ENCODE measurements around the gene SDR39U1.

SDR39U1 gene

DNA sequence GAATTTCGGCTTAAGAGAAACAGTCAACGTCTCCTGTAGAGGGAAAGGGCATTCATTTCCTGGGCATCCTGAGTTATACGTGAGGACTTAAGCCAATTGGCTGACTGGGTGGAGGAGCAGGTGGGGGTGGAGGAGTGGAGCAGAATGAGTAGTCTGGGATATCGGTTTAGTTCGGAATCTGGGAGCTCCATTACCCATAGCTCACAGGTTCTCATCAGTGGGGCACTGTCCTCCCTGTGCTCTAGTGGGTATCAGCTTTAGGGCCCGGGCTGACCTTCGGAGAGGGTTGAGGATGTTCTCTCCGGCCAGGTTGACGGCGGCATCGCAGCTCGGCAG is 704 bp downstream of the SDR39U1 start:
- no peak for DNase-seq

DNA sequence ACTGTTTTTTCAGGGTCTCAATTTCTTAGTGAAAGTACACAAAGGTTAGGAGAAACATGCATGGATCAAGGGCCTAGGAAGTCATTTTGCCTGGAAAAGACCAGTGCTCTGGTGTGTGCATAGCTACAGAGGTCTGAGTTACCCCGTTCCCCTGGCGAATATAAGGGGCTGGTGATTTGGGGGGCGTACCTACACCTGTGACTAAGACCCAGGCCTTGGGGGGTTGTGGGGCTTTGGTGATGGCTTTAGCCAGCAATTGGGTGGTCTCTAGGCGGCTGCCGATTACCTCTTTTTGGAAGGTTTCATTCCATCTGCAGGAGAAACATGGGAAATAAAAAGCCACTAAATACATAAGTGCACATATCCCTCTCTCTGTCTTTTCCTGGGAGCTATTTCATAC is 1.1 kb downstream of the SDR39U1 start:
- no peak for DNase-seq

DNA sequence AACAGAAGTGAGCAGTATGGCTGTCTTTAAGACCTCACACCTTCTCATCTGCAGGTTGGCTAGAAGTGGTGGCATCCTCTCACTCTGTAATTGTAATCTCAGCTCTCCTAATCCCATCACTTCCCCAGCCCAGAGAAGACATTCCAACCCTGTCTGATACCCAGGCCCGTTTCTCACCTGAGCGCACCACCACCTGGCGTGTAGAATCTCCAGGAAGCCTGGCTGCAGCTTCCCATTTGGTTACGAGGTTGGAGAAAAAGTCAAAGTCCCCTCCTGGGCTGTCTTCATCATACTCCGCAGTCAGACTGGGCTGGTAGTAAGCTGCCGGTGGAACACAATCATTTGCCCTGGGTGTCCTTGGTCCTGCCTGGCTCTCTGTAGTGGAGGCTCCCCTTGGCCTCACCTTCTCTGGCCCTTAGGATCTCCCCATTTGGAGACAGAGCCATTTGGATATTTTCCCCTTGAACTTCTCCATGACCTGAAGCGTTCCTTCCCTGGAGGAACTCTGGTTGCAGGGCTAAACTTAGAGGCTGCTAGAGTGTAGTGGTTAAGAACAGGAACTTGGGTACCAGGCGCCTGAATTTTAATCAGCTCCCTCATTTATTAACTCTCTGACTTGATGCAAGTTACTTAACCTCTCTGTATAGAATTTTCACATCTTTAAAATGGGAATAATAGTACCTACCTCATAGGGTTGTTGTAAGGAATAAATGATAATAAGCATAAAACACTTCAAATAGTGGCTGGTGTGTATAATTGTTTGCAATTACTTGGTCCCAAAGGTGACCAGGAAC is 1.8 kb downstream of the SDR39U1 start:
- no peak for DNase-seq

DNA sequence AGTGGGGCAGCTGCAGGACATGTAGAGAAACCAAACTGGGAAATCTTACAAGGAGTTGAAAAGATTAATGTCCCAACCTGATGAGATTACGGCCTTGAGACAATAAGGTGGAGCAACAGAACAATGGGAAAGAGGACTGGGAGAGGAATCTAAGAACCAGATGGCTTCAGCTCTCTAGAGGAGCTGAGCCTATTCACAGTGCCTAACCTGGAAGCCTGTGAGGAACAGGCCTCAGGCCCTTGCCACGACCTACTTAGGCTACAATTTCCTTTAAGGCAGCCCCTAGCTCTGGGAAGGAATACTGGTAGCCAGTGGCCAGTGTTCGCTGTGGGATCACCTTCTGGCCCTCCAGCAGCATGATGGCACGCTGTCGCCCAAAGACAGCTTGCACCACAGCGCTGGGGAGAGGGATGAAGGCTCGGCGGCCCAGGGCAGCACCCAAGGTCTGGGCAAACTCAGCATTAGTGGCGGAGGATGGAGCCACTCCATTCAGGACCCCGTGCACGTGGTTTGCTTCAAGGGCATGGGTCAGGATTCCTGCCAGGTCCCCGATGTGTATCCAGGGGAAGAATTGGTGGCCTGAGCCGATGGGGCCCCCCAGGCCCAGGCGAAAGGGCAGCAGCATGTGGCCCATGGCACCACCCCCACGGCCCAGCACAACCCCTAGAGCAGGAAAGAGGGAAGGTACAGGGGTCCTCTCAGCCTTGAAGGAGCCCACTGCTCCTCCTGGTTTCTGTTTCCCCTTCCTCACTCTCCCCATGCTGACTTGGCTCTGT is 2.6 kb downstream of the SDR39U1 start:
- DNase-seq = no peak

DNA sequence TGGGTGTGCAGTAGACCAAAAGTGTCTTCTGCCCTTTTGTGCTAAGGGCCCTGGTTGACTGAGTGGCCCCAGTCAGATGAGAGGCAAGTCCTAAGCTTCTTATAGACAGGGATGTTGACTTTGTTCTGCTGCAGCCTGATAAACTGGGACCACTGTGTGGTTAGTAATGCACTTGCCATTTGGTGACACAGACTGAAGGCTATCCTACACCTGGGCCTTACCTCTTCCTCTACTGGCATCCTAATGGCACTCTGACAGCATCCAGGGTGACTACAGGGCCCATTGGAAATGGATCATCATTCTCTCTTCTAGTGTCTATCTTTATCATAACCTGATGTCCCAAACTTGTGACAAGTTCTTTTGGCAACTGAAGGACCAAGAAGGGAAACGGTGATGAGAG is 3.3 kb downstream of the SDR39U1 start:
- DNase-seq = no peak

DNA sequence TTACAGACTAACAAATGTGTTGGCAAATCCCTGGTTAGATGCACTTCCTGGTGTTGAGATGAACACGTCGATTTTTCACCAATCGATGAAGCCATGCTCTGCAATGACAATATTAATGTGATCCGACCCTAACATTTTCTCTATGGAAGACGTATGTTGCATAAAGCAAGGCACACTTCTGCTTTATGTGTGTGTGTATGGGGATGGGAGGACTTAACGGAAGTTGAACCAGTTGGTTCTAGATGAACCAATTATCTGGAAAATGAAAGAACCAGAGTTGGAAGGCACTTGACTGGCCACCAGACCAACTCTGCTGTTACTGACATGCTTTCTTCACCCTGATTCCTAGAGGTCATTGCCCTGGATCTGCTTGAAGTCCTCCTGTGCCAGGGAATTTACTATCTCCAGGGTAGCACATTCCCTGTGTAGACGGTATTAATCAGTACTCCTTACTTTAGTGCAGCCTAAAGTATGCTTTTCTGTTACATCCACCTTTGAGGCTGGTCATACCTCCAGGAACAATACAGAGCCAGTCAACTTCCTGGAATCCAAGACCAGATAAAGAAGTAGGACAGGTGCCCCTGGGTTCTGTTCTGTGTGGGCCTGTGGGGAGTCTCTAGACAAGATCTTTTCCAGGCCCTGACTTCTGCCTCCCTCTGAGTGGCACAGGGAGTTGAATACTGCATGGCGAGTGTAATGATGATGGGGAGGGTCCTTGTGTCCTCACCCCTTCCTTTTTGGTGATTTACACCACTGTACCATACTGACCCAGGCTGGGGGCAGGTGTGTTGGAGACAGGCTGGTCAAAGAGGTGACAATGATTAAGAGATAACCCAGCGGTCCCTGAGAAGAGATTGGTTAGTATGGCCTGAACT is 4.1 kb downstream of the SDR39U1 start:
- DNase-seq = no peak

DNA sequence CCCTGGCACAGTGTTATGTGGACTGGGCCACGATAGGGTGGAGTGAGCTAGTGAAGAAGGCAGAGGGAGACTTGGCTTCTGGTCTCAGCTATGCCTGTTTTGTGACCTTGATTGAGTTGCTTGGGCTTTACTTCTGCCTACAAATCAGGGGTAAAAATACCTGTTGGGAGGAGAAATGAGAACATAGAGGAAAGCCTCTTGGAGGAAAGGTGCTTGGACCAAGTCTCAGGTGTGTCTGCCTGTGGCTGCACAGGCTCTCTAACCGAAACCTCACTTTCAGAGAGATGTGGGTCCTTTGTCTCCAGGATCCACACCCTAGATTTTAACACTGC is 4.9 kb downstream of the SDR39U1 start:
- DNase-seq = no peak

DNA sequence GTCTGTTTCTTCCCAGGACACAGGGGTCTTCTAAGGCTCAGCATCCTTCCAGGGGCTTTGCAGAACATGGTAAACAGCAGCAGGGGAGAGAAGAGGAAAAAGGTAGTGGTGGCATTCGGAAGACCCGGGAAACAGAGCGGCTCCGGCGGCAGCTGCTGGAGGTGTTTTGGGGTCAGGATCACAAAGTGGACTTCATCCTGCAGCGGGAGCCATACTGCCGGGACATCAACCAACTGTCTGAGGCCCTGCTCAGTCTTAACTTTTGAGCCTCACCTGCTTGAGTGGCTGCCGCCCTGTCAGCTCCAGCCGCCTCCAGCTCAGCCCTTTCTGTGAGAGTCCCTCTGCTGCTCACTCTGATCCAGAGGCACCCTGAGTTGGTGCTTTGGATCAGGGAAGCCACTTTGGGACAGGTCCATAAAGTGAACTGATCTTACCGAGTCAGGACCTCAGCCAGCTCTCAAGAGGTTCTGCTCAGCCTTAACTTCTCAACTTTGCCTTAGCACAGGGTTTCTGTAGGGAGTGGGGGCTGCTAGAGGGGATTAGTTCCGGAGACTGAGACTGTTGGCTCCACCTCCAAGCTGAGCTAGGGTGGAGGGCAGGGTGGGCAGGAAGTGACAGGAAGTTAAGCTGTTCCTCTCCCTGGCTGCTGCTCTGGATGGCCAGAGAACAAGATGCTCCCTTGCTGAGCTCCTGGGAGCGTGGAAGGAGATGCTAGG is 5.4 kb downstream of the SDR39U1 start:
- DNase-seq = peak; percentile 45

DNA sequence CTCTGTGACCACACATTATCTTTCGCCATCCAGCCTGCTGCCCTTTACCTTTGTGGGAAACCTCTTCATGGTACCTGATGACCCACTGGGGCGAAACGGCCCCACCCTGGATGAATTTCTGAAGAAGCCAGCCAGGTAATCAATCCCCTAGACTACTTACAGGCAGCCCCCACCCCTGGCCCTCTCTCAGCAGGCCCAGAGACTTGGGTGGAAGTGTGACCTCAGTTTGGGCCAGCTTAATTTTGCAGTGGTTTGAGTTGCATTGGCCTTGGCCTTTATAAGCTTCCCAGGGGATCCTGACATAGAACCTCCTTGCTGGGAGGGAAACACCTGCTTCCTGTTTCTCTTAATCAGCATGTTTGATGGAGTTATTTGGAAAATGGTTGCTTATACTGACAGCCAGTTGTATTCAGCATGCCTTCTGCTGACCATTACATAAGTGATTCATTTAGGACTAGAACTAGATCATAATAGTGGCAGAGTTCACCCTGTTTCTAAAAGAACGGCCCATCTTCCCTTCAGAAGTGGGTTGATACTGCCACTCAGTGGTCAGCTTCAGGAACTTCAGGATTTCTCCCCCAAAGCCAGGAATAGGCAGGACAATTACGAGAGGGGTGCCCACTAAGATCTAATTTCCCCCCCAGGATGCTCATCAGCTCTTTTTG is 6.1 kb downstream of the SDR39U1 start:
- peak; percentile 52 for DNase-seq

DNA sequence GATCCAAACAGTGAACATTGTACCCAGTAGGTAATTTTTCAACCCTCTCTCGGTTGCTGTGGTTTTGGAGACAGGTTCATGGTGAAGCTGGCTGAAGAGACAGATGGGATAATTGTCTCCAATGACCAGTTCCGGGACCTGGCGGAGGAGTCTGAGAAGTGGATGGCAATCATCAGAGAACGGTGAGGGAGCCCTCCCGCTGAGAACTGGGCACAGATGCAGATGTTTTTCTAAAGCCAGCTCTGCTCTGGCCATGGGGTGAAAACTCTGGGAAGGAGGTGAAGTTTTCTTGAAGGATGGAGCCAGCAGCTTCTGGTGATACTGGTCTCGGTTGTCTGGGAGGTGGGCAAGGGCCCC is 6.6 kb downstream of the SDR39U1 start:
- no peak for DNase-seq

DNA sequence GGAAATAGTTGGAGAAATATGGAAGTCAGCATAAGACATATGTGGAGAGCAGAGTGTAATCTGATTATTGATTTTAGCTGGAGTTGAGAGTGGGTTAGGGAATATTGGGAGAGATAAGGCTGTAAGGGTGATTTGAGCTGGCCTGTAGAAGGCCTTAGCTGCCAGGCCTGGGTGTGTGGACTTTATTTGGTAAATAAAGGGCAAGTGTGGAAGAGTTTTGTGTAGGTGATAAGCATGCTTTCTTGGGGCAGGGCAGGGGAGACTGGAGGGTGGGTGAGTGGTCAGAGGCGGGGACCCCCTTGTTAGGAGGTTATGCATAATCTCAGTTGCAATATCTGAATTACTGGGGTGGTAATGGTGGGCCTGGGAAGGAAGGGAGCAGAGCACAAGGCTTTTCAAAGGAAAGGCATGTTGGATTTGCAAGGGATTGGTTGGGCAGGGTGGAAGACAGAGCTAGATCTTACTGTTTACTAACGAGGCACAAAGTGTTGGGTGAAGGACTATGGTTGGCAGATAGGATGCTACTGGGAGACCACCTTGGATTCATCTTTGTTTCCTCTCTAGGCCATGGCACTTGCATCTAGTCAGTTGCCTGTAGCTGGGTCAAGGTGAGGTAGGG is 7.3 kb downstream of the SDR39U1 start:
- no peak for DNase-seq

DNA sequence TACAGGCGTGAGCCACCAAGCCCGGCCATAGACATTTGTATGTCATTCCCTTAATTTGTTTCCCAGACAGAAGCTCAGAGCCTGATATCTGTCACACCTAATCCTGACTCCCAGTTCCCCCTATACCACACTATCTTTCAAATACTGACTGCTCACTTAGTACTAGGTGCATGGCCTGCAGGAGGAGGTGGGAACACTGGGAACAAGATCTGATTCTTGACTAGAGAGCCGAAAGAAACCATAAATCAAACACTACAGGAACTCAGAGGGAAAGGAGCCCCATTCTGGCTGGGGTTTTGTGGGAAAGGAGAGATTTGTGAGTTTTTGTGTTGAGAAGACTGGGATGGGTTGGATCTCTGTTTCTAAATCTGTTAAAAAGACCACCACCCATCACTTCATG is 7.9 kb downstream of the SDR39U1 start:
- DNase-seq = no peak

DNA sequence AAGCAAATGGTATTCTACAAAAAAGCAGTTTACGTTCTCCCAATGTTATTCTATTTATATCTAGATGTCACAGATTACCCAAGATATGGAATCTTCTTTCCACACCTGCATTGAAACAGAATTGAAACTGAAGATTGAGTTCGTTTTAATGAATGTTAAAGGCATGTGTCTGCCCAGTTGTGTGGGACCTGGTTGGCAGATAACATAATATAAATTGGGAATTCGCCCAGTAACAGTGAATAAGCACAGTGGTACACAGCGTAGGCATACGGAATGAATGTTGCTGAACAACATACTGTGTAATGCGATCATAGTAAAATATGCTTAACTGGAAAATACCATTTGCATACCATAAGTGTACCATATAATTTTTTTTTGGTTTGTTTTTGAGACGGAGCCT is 8.5 kb downstream of the SDR39U1 start:
- no peak for DNase-seq

DNA sequence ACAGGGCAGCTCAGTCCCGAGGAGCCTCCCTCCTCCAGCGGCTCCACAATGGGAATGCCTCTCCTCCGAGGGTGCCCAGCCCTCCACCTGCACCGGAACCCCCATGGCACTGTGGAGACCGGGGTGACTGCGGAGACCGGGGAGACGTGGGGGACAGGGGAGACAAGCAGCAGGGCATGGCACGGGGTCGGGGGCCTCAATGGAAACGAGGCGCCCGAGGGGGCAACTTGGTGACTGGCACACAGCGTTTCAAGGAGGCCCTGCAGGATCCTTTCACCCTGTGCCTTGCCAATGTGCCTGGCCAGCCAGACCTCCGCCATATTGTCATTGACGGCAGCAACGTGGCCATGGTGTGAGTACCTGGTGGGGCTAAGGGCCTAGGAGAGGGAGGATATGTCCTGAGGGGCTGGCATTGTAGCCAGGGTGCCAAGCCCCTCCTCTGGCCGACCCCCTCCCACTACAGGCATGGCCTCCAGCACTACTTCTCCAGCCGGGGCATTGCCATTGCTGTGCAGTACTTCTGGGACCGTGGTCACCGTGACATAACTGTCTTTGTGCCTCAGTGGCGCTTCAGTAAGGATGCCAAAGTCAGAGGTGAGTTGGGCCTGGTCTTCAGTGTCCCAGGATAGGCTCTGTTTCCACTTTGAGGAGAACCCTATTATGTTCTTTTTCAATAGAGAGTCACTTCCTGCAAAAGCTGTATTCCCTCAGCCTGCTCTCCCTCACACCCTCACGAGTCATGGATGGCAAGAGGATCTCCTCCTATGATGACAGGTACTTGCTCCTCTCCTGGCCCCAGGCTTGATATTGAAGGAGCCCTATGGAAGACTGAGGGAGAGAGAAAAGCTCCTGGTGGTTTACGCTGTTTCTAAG is 10.1 kb downstream of the SDR39U1 start:
- DNase-seq = no peak

DNA sequence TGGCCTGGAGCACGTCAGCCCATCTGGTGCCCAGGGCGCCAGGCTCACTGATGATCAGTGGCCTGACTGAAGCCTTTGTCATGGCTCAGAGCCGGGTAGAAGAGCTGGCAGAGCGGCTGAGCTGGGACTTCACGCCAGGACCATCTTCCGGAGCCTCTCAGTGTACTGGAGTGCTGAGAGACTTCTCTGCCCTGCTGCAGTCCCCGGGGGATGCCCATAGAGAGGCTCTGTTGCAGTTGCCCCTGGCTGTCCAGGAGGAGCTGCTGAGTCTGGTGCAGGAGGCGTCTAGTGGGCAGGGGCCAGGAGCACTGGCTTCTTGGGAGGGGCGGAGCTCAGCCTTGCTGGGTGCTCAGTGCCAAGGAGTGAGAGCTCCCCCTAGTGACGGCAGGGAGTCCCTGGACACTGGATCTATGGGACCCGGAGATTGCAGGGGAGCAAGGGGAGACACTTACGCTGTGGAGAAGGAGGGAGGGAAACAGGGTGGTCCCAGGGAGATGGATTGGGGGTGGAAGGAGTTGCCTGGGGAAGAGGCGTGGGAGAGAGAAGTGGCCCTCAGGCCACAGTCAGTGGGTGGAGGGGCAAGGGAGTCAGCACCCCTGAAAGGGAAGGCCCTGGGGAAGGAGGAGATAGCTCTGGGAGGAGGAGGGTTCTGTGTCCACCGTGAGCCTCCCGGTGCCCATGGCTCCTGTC is 10.9 kb downstream of the SDR39U1 start:
- DNase-seq = peak; percentile 96

DNA sequence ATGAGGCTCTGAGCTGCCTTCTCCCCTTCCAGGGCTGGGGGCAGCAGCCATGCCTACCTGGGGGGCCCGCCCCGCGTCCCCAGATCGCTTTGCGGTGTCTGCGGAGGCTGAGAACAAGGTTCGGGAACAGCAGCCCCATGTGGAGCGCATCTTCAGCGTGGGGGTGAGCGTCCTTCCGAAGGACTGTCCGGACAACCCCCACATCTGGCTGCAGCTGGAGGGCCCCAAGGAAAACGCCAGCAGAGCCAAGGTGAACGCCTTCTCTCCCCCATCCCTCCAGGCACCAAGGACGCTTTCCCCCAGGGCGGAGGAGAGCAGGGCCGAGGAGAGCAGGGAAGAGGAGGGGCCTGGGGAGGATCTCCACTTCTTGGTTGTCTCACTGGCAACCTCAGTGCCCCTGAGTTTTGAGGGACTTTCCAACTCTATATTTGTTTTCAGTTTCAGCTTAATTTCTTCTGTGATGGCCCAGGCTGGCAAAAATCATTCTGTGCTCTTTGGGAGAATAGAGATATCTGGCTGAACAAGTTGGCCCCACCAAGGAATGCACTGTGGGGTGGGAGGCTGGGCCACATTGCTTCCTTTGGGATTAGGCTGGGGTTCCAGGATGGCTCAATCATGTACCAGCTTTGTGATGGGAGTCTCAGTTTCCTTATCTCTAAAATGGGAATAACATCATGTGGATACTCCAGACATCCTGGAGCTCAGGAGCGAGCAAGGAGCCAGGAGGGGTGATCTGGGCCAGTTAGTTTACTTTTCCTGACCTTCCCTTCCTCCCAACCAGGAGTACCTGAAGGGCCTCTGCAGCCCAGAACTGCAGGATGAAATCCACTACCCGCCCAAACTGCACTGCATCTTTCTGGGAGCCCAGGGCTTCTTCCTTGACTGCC is 11.7 kb downstream of the SDR39U1 start:
- peak; percentile 65 for DNase-seq

DNA sequence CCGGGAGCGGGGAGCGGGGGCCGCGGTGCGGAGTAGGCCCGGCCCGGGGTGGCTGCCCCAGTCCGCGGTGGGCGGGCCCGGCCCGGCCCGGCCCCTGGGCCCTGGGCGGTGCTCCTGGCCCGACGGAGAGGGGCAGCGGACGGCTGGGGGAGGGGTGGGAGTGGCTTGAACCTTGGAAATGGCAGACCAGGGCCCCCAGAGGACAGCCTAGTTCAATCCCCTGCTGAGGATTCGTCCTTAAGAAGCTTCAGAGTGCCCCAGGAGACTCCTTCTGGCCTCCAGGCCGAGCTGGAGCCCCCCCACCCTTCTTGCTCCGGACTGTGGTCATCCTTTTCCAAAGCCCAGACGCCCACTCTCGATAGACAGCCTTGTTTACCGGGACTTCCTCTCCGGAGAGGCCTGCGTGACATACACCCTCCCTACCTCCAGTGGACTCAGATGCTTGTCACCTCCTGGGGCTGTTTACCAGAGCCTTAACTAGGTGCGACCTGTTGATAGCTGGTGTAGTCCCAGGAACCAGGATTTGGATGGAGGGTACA is 12.4 kb downstream of the SDR39U1 start:
- DNase-seq = peak; percentile 64

DNA sequence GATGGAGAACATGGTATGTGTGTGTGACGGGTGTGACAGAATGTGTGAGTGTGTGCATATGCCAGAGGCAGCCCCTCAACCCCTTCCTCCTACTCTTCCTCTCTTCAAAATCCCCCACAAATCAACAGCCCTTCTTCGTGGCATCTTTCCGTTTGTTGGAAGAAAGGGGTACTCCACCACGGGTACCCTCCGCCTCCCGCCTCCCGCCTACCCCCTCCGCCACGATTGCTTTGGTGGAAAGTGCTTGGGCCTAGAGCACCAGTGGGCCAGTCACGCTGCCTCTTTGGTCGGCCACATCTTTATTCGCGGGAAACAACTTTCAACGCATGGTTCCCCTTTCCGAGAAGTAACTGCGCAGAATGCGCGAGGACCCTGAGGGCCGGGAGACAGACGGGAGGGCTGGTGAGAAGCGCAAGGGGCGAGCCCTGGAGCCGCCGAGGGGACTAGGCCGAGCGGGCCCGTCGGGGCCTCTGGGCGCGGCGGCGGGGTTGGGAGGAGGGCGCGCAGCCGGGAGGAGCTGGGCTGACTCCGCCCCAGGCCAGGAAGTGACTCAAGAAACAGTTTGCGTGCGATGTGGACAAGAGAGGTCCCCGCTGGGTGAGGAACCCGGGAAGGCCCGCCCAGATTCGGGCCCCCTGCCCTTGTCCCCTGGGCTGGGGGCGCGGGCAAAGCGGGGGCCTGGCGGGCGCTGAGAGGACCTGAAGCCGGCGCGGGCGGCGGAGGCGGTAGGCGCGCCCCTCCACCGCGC is 13.0 kb downstream of the SDR39U1 start, which contains the start of the genes CBLN3 and KHNYN:
CBLN3 (minus strand) TSS at position 274 of the 748 bp plus-strand sequence. CDS start 614 bp downstream, outside the sequence.
KHNYN (plus strand) TSS at position 560 of the 748 bp plus-strand sequence. CDS start 777 bp downstream, outside the sequence.
- peak; percentile 91 for DNase-seq

Data from CD4-positive, alpha-beta T cell treated with Interleukin-17A for 4 hours (primary cell).